WTC11 (cell line): Measurements from ENCODE around the gene FAM20A. TPM values are rescaled to one million over a fixed set of nuclear protein-coding genes. Genes with fewer than 3 reads are reported as not detected.
A peak's percentile ranks its signal among the peaks of the same experiment; 100 is the strongest.

Source experiments
- ATAC-seq: fragments of 200-7000 bp; cut with Tn5 transposase; 2 replicates; pipeline ENCODE4 v1.10.0; 2021; ENCODE audit warnings: mild to moderate bottlenecking, moderate library complexity
- CTCF ChIA-PET: fragments of 300-600 bp; sonication (Branson Sonifier 250); formaldehyde crosslinking; loops from one replicate; lab custom pipeline; 2021; ENCODE audit warnings: antibody characterized with exemption; lab: Charles Lee
- POLR2A ChIA-PET: fragments of 350-600 bp; sonication (Branson Sonifier 250); formaldehyde crosslinking; loops from one replicate; lab custom pipeline; 2021; ENCODE audit warnings: antibody characterized with exemption; lab: Charles Lee
- DNase-seq: peaks from one replicate; pipeline ENCODE4 v3.0.0; 2021; ENCODE audit warnings: low spot score
- H3K27ac Mint-ChIP-seq: 2 replicates; pipeline ENCODE4 v1.8.0; 2021; ENCODE audit warnings: mixed read lengths
- H3K27me3 Mint-ChIP-seq: 2 replicates; pipeline ENCODE4 v1.8.0; 2021; ENCODE audit warnings: low read depth, mild to moderate bottlenecking, moderate library complexity, mixed read lengths
- H3K36me3 Mint-ChIP-seq: 2 replicates; pipeline ENCODE4 v1.8.0; 2021; ENCODE audit warnings: mixed read lengths
- H3K4me1 Mint-ChIP-seq: 2 replicates; pipeline ENCODE4 v1.8.0; 2022; ENCODE audit warnings: mixed read lengths
- H3K4me3 Mint-ChIP-seq: 2 replicates; pipeline ENCODE4 v1.8.0; 2021; ENCODE audit warnings: mild to moderate bottlenecking, moderate library complexity, mixed read lengths
- H3K9me3 Mint-ChIP-seq: 2 replicates; pipeline ENCODE4 v1.8.0; 2021; ENCODE audit warnings: mixed read lengths
- GABPB1 ChIP-seq: sonication (generic); formaldehyde crosslinking; IDR thresholded peaks from 2 replicates; pipeline ENCODE4 v1.8.1; 2023; ENCODE audit warnings: mild to moderate bottlenecking, missing genetic modification reagents
- GRHL2 ChIP-seq: fragments of 250-450 bp; sonication (Bioruptor Pico); IDR thresholded peaks from 2 replicates; pipeline ENCODE4 v1.8.0; 2022; ENCODE audit warnings: mild to moderate bottlenecking, moderate library complexity; ENCODE audit not compliant: insufficient replicate concordance, severe bottlenecking
- NR1H2 ChIP-seq: sonication (generic); formaldehyde crosslinking; IDR thresholded peaks from 2 replicates; pipeline ENCODE4 v1.9.0; 2021; ENCODE audit warnings: mild to moderate bottlenecking, moderate library complexity, missing genetic modification reagents
- SMAD3 ChIP-seq: sonication (generic); formaldehyde crosslinking; IDR thresholded peaks from 2 replicates; pipeline ENCODE4 v1.8.0; 2022; ENCODE audit warnings: missing genetic modification reagents, mild to moderate bottlenecking, borderline replicate concordance
- SP1 ChIP-seq: sonication (generic); formaldehyde crosslinking; conservative IDR thresholded peaks from 2 replicates; pipeline ENCODE4 v1.8.1; 2022; ENCODE audit warnings: missing genetic modification reagents
- ZNF121 ChIP-seq: sonication (generic); formaldehyde crosslinking; IDR thresholded peaks from 2 replicates; pipeline ENCODE4 v1.8.0; 2023; ENCODE audit warnings: missing genetic modification reagents
- ZNF317 ChIP-seq: sonication (generic); formaldehyde crosslinking; IDR thresholded peaks from 2 replicates; pipeline ENCODE4 v1.8.1; 2023; ENCODE audit warnings: low read depth, mild to moderate bottlenecking, moderate library complexity, missing genetic modification reagents, borderline replicate concordance
- ZNF416 ChIP-seq: fragments of 250-450 bp; sonication (Bioruptor Pico); IDR thresholded peaks from 2 replicates; pipeline ENCODE4 v1.9.0; 2021; ENCODE audit warnings: mild to moderate bottlenecking, inconsistent platforms
- total RNA-seq: library from RNA; stranded (reverse); gene quantifications from 3 replicates; pipeline ENCODE4 v1.2.3, GENCODE V29; 2021
- TF ChIP-seq, protein P1 (sequence below): fragments of 200-600 bp; IDR thresholded peaks from 2 replicates; pipeline ENCODE4 v1.8.0; 2022; ENCODE audit warnings: antibody characterized with exemption
- TF ChIP-seq, protein P2 (sequence below): fragments of 250-450 bp; sonication (Bioruptor Pico); IDR thresholded peaks from 2 replicates; pipeline ENCODE4 v1.9.0; 2021; ENCODE audit warnings: moderate library complexity, mild to moderate bottlenecking, inconsistent platforms, borderline replicate concordance
- TF ChIP-seq, protein P3 (sequence below): sonication (generic); formaldehyde crosslinking; IDR thresholded peaks from 2 replicates; pipeline ENCODE4 v1.8.1; 2022; ENCODE audit warnings: missing genetic modification reagents, borderline replicate concordance
- TF ChIP-seq, protein P4 (sequence below): sonication (generic); formaldehyde crosslinking; IDR thresholded peaks from 2 replicates; pipeline ENCODE4 v1.8.1; 2023; ENCODE audit warnings: mild to moderate bottlenecking, missing genetic modification reagents, moderate library complexity

The FAM20A gene
- total RNA-seq, 1 experiment from 2014 or later: 5.8 TPM

DNA sequence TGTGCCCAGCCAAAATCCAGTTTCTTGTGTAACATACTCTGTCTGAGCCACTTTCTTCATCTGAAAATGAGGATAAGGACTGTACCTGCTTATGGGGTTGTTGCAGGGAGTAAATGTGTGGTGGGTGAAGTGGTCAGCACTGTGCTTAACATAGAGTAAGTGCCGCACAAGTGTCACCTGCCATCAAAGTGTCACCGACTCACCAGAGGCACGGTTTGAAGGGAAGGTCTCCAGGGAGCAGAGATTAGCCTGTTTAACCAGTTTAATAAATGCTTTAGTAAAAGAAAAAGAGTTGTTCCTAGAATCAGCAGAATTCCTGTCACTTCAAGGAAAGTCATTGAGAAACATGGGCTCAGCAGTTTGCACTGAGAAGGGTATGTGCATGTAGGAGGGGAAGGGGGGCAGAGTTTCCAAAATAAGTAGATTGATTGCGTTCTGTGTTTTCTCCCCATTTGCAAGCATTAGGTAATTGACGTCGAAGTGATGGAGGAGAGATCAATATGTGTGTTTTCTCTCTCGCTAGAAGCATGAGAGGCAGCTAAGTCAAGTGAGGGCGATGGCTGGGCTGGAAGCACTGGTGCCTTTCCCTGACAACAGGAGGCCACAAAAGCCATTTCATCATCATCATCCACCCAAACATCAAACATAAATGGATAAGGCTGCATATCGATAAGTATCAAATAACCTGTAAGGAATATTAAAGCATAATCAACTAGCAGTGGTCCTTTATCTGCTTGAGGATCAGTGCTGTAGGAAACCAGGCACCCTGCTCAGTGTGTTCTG lies 19.1 kb downstream of the FAM20A start:
- no peak overlapping the region for H3K4me3 Mint-ChIP-seq
- ChIA-PET POLR2A (no interaction called here), CTCF (no interaction called here)
- H3K9me3 Mint-ChIP-seq: peaks cover 14% of the 10 kb centered on the region
- H3K27me3 Mint-ChIP-seq: no peaks in the 10 kb centered on the region; the same call in 1 of the 2 replicates
- 0 out of 2 replicates have a peak, but pooled peaks cover 2% of the 10 kb centered on the region for H3K4me1 Mint-ChIP-seq
- DNase-seq: no peak
- no peak overlapping the region for H3K27ac Mint-ChIP-seq
- 0 out of 2 replicates have a peak, but pooled peaks cover 2% of the 10 kb centered on the region for H3K36me3 Mint-ChIP-seq
- ATAC-seq: no peak
- no peak for TF ChIP-seq ZNF317 (CRISPR knock-in tag)
- no peak for TF ChIP-seq NR1H2 (CRISPR knock-in tag)
- no peak for TF ChIP-seq ZNF416 (CRISPR knock-in tag)
- TF ChIP-seq GRHL2 (CRISPR knock-in tag): no peak
- no peak for TF ChIP-seq ZNF121 (CRISPR knock-in tag)
- TF ChIP-seq, protein P1, sequence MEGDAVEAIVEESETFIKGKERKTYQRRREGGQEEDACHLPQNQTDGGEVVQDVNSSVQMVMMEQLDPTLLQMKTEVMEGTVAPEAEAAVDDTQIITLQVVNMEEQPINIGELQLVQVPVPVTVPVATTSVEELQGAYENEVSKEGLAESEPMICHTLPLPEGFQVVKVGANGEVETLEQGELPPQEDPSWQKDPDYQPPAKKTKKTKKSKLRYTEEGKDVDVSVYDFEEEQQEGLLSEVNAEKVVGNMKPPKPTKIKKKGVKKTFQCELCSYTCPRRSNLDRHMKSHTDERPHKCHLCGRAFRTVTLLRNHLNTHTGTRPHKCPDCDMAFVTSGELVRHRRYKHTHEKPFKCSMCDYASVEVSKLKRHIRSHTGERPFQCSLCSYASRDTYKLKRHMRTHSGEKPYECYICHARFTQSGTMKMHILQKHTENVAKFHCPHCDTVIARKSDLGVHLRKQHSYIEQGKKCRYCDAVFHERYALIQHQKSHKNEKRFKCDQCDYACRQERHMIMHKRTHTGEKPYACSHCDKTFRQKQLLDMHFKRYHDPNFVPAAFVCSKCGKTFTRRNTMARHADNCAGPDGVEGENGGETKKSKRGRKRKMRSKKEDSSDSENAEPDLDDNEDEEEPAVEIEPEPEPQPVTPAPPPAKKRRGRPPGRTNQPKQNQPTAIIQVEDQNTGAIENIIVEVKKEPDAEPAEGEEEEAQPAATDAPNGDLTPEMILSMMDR: no peak
- no peak for TF ChIP-seq SMAD3
- no peak for TF ChIP-seq GABPB1 (CRISPR knock-in tag)
- TF ChIP-seq, all 79 proteins: peak for 0

DNA sequence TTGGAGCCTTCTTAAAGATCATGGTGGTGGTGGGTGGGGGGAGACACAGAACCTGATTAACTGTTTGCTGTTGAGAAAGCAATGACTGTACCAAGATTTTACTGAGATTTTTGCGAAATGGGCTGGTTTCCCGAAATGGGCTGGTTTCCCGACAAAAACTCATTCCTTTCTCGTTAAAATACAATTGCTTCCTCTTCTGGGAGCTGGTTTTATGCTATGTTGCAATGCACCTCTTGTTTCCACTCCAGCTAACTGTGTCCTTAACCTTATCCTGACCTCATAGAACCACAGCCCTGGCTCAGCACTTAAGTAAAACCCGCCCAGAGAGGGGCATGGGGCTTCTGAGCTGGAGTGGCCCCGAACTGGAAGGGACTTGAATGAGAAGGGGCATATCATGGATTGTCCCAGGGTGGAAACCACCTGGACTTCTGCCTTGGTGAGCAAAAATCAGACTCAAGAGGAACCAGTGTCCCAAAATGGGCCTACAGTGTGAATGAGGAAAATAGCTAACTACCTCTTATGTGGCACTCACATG lies 20.9 kb downstream of the FAM20A start:
- peaks cover 8% of the 10 kb centered on the region for H3K9me3 Mint-ChIP-seq
- no peaks in the 10 kb centered on the region for H3K36me3 Mint-ChIP-seq
- DNase-seq (no peak), ATAC-seq (no peak)
- ChIA-PET CTCF (no interaction called here), POLR2A (no interaction called here)
- no peaks in the 10 kb centered on the region; the same call in 1 of the 2 replicates for H3K27me3 Mint-ChIP-seq
- H3K4me3 Mint-ChIP-seq: no peak overlapping the region
- 0 out of 2 replicates have a peak, but pooled peaks cover 2% of the 10 kb centered on the region for H3K4me1 Mint-ChIP-seq
- TF ChIP-seq, protein P2, sequence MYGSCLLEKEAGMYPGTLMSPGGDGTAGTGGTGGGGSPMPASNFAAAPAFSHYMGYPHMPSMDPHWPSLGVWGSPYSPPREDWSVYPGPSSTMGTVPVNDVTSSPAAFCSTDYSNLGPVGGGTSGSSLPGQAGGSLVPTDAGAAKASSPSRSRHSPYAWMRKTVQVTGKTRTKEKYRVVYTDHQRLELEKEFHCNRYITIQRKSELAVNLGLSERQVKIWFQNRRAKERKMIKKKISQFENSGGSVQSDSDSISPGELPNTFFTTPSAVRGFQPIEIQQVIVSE (CRISPR knock-in tag): no peak
- no peak for TF ChIP-seq SP1 (CRISPR knock-in tag)
- peak; percentile 68 for TF ChIP-seq GABPB1 (CRISPR knock-in tag)
- TF ChIP-seq, all 79 proteins: peak for 1
- H3K27ac Mint-ChIP-seq: no peak overlapping the region

DNA sequence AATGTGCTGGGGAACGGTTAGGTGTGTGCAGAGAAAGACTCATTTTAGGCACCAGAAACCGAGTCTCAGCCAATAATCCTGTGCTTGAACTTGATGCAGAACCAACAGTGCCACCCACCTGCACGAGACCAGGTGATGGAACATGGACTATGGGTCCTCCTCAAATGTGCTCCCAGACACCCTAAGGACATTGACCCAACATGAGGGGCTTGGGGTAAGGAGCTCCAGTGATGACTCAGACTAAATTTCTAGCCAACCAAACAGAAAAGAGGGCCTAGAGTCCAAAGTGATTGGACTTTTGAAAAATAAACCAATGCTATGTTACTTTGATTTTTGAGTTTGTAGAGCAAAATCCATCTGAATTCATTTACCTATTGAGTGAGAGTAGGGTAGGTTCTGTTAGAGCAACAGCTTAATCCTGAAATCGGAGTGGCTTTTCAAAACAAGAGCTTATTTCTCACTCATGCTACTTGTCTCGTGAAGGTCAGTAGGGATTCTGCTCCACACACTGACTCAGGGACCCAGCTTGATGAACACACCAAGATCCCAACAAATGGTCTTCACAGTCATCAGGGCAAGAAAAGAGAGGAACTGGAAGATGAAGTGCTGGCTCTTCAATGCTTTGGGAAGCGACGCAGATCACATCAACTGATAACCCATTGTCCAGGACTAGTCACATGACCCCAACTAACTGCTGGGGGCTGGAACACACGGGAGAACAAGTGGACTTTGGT lies 21.8 kb downstream of the FAM20A start:
- no peaks in the 10 kb centered on the region for H3K36me3 Mint-ChIP-seq
- DNase-seq (no peak), ATAC-seq (no peak)
- 0 out of 2 replicates have a peak, but pooled peaks cover 2% of the 10 kb centered on the region for H3K4me1 Mint-ChIP-seq
- no peaks in the 10 kb centered on the region; the same call in 1 of the 2 replicates for H3K27me3 Mint-ChIP-seq
- no peak overlapping the region for H3K27ac Mint-ChIP-seq
- H3K4me3 Mint-ChIP-seq: no peak overlapping the region
- ChIA-PET POLR2A (no interaction called here), CTCF (interaction anchor here (1.0 kb wide), 1 partner anchor 113 kb away, joined by 4 read pairs; no protein-coding TSS in a partner anchor)
- TF ChIP-seq, protein P3, sequence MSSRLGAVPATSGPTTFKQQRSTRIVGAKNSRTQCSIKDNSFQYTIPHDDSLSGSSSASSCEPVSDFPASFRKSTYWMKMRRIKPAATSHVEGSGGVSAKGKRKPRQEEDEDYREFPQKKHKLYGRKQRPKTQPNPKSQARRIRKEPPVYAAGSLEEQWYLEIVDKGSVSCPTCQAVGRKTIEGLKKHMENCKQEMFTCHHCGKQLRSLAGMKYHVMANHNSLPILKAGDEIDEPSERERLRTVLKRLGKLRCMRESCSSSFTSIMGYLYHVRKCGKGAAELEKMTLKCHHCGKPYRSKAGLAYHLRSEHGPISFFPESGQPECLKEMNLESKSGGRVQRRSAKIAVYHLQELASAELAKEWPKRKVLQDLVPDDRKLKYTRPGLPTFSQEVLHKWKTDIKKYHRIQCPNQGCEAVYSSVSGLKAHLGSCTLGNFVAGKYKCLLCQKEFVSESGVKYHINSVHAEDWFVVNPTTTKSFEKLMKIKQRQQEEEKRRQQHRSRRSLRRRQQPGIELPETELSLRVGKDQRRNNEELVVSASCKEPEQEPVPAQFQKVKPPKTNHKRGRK (CRISPR knock-in tag): no peak
- TF ChIP-seq, protein P4, sequence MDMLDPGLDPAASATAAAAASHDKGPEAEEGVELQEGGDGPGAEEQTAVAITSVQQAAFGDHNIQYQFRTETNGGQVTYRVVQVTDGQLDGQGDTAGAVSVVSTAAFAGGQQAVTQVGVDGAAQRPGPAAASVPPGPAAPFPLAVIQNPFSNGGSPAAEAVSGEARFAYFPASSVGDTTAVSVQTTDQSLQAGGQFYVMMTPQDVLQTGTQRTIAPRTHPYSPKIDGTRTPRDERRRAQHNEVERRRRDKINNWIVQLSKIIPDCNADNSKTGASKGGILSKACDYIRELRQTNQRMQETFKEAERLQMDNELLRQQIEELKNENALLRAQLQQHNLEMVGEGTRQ (CRISPR knock-in tag): peak; percentile 49; the same call in 1 of the 2 replicates
- peaks cover 8% of the 10 kb centered on the region for H3K9me3 Mint-ChIP-seq
